Mesodermal cell (in vitro differentiated cells): ENCODE results near the gene RAB29.

Source experiments
- H3K27ac ChIP-seq: 2 replicates; pipeline ENCODE4 v1.7.0; 2013; ENCODE audit warnings: mild to moderate bottlenecking, low read depth, low read length, moderate library complexity; ENCODE audit not compliant: severe bottlenecking
- H3K36me3 ChIP-seq: 2 replicates; pipeline ENCODE4 v1.7.1; 2013; ENCODE audit warnings: mild to moderate bottlenecking, low read length, moderate library complexity; ENCODE audit not compliant: control insufficient read depth, insufficient read depth
- H3K4me1 ChIP-seq: one replicate; pipeline ENCODE4 v1.7.1; 2013; ENCODE audit warnings: mild to moderate bottlenecking, low read length; ENCODE audit not compliant: insufficient read depth, control insufficient read depth, poor library complexity, severe bottlenecking
- H3K4me3 ChIP-seq: 2 replicates; pipeline ENCODE4 v1.7.0; 2013; ENCODE audit warnings: low read length, control low read depth, mild to moderate bottlenecking; ENCODE audit not compliant: insufficient read depth, poor library complexity, severe bottlenecking; ENCODE audit errors: extremely low read depth
- H3K9me3 ChIP-seq: 2 replicates; pipeline ENCODE4 v1.7.1; 2013; ENCODE audit warnings: mild to moderate bottlenecking, low read length, moderate library complexity; ENCODE audit not compliant: control insufficient read depth
- WGBS, 2 experiments: methylation state at CpG; one replicate each; pipeline ENCODE4 v1.1.5; 2013; ENCODE audit warnings: missing lambda C conversion rate in 2 of 2; ENCODE audit not compliant: insufficient coverage in 2 of 2; 5-methylcytosine and 5-hydroxymethylcytosine counted together

RAB29 gene

GRCh38 chr1:205766038-205766437 lies 9.2 kb downstream of the RAB29 start:
- 73 to 77% methylated on average over 5 of the region's 5 CpGs for WGBS, 2 experiments
- H3K4me1 ChIP-seq: peaks cover 16% of the 10 kb centered on the region
- no peaks in the 10 kb centered on the region for H3K9me3 ChIP-seq
- no peaks in the 10 kb centered on the region for H3K36me3 ChIP-seq
- H3K27ac ChIP-seq: no peak overlapping the region
- no peak overlapping the region for H3K4me3 ChIP-seq

GRCh38 chr1:205764578-205764977 lies 10.7 kb downstream of the RAB29 start:
- no peak overlapping the region for H3K4me3 ChIP-seq
- WGBS, 2 experiments: 80 to 88% methylated on average over 1 of the region's 2 CpGs

GRCh38 chr1:205763980-205764379 lies 11.3 kb downstream of the RAB29 start:
- no peaks in the 10 kb centered on the region for H3K9me3 ChIP-seq
- no peak overlapping the region for H3K4me3 ChIP-seq
- no peak overlapping the region for H3K27ac ChIP-seq
- H3K4me1 ChIP-seq: peaks cover 4% of the 10 kb centered on the region
- H3K36me3 ChIP-seq: no peaks in the 10 kb centered on the region

More at GRCh38 chr1:205764578-205764977, 10.7 kb downstream of the RAB29 start:
- Histone ChIP-seq H3K27ac (no peak overlapping the region), H3K4me1 (peaks cover 10% of the 10 kb centered on the region), H3K9me3 (no peaks in the 10 kb centered on the region), H3K36me3 (no peaks in the 10 kb centered on the region)

GRCh38 chr1:205760606-205761005 lies 14.7 kb downstream of the RAB29 start:
- WGBS, 2 experiments: 100% methylated on average over 1 of the region's 3 CpGs; no CpG with 5 or more reads in 1 of the 2 experiments

GRCh38 chr1:205756552-205756951 lies 18.7 kb downstream of the RAB29 start:
- 100% methylated on average over 1 of the region's 3 CpGs; no CpG with 5 or more reads in 1 of the 2 experiments for WGBS, 2 experiments

More at GRCh38 chr1:205760606-205761005, 14.7 kb downstream of the RAB29 start:
- no peaks in the 10 kb centered on the region for H3K36me3 ChIP-seq
- no peaks in the 10 kb centered on the region for H3K9me3 ChIP-seq
- H3K4me1 ChIP-seq: no peaks in the 10 kb centered on the region
- H3K27ac ChIP-seq: no peak overlapping the region
- H3K4me3 ChIP-seq: no peak overlapping the region

GRCh38 chr1:205754857-205755256 lies 20.4 kb downstream of the RAB29 start:
- Histone ChIP-seq H3K4me1 (no peaks in the 10 kb centered on the region), H3K4me3 (no peak overlapping the region), H3K27ac (no peak overlapping the region), H3K9me3 (no peaks in the 10 kb centered on the region), H3K36me3 (no peaks in the 10 kb centered on the region)
- WGBS, 2 experiments: 100% methylated on average over 1 of the region's 5 CpGs; no CpG with 5 or more reads in 1 of the 2 experiments

More at GRCh38 chr1:205756552-205756951, 18.7 kb downstream of the RAB29 start:
- Histone ChIP-seq H3K36me3 (no peaks in the 10 kb centered on the region), H3K4me1 (no peaks in the 10 kb centered on the region), H3K9me3 (no peaks in the 10 kb centered on the region), H3K27ac (no peak overlapping the region), H3K4me3 (no peak overlapping the region)

GRCh38 chr1:205751036-205751651 lies 24.1 kb downstream of the RAB29 start:
- WGBS, 2 experiments: 88% methylated on average over 10 of the region's 13 CpGs
- no peak overlapping the region for H3K27ac ChIP-seq
- no peak overlapping the region for H3K4me3 ChIP-seq
- peaks cover 15% of the 10 kb centered on the region for H3K36me3 ChIP-seq
- H3K4me1 ChIP-seq: peaks cover 11% of the 10 kb centered on the region
- no peaks in the 10 kb centered on the region for H3K9me3 ChIP-seq

GRCh38 chr1:205750138-205751035 lies 24.9 kb downstream of the RAB29 start, which contains the start of gene NUCKS1:
TSS of gene NUCKS1 (minus strand) at chr1:205750182. CDS start at chr1:205749973, 209 bp downstream.
- 0% methylated on average over 19 to 21 of the region's 27 CpGs for WGBS, 2 experiments
- H3K27ac ChIP-seq: peak within 1 kb of the TSS; percentile 93

GRCh38 chr1:205749234-205750137 lies 25.8 kb downstream of the RAB29 start:
- Histone ChIP-seq H3K36me3 (peaks cover 27% of the 10 kb centered on the region), H3K4me3 (peak overlapping the region; percentile 83), H3K9me3 (no peaks in the 10 kb centered on the region), H3K27ac (peak overlapping the region; percentile 93), H3K4me1 (peaks cover 11% of the 10 kb centered on the region)
- WGBS, 2 experiments: 0% methylated on average over 2 to 31 of the region's 81 CpGs

More at GRCh38 chr1:205750138-205751035, 24.9 kb downstream of the RAB29 start, which contains the start of gene NUCKS1:
- H3K36me3 ChIP-seq: peaks cover 21% of the 10 kb centered on the region
- H3K4me3 ChIP-seq: peak within 1 kb of the TSS; percentile 83
- no peaks in the 10 kb centered on the region for H3K9me3 ChIP-seq
- H3K4me1 ChIP-seq: peaks cover 11% of the 10 kb centered on the region
